HG03520 (cell line): Measurements from ENCODE around the gene BBX.
A peak's percentile ranks its signal among the peaks of the same experiment; 100 is the strongest.

Experiments
- ATAC-seq: cut with Tn5 transposase; IDR thresholded peaks from one replicate; pipeline ENCODE4 v1.9.1; 2021; ENCODE audit warnings: mild to moderate bottlenecking, moderate library complexity; ENCODE audit not compliant: unreplicated experiment

BBX gene

GRCh38 chr3:107739227-107739626, 216.5 kb downstream of the BBX start:
- ATAC-seq, result no peak

DNA sequence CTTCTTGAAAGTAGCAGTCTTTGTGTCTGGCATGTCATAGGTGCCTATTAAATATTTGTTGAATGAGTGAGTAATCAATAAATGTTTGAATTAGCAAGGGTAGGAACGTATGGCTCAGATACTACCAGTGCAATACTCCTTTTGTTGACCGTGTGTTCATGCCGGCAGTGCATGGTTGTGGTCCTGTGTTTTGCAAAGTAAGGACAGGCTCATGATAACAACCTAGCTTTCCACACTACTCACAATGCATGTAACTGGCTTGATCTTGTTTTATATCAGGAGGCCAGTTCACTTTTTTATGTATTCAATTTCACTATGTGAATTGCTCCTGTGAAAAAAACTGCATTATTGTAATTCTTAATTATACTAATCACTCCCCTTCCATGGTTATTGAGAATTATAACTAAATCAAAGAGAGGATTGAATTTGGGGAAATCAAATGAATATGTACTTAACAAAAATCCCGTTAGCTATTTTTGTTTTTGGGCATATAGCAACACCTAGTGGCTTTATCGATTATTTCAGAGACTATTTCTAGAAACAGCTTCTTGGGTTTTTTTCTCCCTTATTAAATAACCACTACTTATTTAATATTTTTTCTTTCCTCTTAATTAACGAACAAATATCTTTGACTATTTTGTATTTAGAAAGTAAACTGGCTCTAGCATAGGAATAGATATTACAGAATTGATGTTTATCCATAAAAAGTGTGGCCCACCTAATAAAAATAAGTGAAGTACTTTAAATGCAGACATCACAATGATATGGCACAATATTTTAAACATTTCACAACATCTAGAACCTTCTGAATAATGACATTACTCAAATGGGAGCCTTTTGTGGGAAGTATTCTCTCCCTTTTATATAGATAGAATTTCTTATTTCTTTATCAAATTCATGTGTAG, 218.5 kb downstream of the BBX start:
- ATAC-seq, result no peak

DNA sequence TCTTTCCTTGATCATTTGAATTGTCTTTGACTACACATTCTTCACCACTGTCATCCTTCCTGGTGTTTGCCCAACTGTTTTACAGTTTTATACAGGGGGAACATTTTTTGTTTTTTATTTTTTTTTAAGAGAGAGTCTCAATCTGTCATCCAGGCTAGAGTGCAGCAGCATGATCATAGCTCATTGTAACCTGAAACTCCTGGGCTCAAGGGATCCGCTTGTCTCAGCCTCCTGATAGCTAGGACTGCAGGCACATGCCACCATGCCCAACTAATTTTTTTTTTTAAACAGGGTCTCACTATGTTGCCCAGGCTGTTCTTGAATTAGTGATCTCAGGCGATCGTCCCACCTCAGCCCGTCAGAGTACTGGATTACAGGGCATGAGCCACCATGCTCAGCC, 222.6 kb downstream of the BBX start:
- ATAC-seq, result no peak

DNA sequence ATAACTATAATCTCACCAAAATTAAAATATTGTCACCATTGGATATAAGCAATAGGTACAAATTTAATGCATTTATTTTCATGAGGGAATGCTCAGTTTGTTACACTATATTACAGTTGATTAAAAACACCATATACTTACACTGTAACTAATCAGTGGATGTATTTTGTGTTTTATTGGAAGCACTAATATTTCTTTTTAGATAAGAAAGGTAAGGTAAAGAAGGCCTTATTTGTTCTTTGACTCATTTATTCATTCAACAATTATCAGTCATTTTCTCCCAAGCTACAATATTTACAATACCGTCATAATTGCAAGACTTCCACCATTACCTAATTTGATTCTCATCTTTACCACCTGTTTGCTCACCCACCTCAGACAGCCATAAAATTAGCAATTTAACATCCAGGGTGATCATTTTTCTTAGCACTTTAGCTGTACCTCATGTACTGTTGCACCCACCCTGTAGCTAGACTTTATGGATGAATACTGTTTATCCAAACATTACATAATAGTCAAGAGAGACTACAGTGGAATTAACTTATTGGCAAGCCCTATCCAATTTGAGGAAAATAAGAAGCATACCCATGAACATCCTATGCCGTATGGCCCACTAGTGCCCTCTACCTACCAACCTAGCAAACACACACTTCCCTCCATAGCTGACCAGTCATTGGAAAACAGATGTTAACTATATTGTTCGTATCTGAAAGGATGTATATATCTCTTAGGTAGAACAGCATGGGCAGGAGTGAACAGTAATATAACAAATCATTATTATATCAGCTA, 229.6 kb downstream of the BBX start:
- ATAC-seq, result no peak

DNA sequence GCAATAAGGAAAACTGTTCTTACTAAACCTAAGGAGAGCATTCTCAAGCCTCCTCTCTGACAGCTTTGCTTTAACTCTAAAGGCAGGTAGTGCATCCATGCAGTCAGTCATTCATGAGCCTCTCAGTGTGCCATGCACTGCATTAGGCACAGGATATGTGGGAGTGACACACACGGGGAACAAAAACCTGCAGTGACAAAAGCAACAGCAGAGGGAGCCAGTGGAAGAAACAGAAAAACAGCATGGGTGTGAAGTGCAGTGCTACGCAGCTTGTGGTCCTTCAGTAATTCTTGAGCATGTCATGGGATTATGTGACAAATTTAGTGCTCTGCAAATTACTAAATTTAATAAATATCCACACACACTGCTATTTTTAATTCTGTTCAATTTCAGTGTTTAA, 230.7 kb downstream of the BBX start:
- peak; percentile 51 for ATAC-seq

GRCh38 chr3:107753976-107754375, 231.2 kb downstream of the BBX start:
- no peak for ATAC-seq

DNA sequence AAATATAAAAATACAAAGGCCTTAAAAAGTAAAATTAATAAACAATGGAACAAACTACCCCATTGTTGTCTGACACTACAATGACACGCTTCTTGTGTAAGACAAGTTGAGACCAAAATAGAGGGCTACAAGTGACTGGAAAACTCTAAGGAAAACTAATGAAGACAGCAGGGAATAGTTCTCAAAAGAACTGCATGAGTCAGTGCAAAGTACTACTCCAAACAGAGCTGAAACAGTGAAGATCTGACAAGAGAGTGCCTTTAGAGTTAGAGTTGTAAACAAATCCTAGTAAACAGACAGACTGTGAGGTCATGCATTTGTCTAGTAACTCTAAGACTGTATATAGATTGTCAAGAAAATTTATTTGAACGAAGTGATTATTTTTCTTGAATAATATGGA, 233.9 kb downstream of the BBX start:
- ATAC-seq, result no peak

- ATAC-seq, result no peak
These were observed 234.4 kb downstream of the BBX start for GRCh38 chr3:107757140-107757539.

GRCh38 chr3:107760144-107760543, 237.4 kb downstream of the BBX start:
- no peak for ATAC-seq

DNA sequence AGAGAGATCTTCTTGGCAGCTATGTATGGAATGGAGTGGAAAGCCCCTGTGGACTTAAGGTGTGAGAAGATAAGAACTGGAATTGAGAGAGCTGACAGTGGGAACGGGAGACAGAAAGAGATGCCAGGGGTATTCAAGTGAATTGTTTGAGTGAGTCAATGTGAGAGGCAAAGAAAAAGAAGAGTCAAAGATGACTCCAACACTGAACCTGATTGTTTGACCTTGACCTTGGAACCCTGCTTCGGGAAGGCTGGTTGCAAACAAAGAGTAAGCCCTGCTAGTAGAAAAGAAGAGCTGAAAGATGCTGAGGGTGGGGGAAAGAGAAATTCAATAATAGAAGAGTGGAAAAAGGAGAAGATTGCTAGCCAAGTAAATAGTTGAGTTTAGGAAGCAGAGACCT, 238.6 kb downstream of the BBX start:
- ATAC-seq, result no peak

- no peak for ATAC-seq
These were observed 242.8 kb downstream of the BBX start for GRCh38 chr3:107765524-107765923.

DNA sequence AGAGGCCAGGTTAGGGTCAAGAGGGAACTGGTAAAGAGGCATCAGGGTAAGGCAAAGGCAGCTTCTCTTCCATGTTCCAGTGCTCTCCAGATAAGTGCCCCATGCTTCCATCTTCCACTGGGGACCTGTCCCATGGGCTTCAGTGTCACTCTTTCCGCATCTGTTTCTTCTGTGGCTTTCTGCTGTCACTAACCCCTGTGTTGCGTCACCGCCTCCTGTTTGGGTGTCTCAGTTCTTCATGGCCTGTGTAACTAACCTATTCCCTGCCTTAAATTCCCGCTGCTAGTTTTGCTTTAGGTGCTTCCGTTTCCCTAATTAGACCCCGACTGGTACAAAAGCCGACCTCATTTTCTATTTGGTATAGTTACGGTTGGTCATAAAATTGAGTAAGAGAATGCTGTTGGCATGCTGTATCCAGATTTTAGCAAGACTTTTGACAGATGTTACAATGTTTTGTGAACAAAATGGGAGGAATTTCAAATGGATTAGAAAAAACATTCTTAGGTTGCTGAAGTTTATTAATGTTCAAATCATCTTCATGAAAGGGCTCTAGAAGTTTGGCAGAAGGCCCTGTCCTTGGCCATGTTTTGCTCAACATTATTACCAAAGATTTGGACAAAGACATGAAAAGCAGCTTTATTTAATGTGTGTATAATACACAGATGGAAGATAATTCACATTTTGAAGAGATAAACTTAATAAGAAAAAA, 245.3 kb downstream of the BBX start:
- no peak for ATAC-seq

DNA sequence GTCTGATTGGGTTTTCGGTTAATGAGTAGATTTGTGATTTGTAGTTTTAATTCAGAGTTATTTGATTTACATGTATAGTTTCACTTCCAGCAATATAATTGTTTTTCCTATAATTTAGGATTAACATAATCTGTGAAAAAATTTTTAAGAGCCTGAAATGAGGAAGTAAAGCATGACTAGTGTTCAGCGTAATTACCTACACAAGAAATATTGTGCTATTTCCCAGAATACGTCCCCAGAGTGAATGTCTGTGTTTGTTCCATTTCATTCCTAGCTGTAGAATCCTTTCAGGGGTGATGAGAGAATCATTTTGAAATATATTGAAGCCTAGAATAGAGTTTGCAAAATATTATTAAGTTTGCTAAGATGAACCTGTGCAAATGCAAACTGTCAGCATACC, 247.1 kb downstream of the BBX start:
- ATAC-seq, result no peak

- no peak for ATAC-seq
These were observed 249.3 kb downstream of the BBX start for GRCh38 chr3:107772016-107772415.

GRCh38 chr3:107775974-107776373, 253.2 kb downstream of the BBX start:
- ATAC-seq, result no peak

GRCh38 chr3:107781253-107781652, 258.5 kb downstream of the BBX start:
- no peak for ATAC-seq

DNA sequence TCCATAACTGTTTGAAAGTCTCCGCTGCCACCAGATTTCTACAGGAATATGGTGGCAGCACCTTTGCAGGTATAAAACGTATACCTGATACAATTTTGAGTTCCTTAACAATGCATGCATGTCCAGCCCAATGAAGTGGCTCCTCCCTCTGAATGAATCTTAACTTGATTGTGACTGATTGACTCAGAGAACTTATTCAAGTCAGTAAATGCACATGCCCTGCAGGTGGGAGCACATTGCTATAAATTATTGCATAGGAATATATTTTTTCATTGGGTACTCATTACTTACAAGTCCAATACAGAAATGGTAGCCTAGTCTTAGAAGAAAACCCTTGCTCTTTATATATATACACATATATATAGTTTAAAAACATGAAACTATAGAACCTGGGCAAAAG, 259.3 kb downstream of the BBX start:
- ATAC-seq, result no peak

DNA sequence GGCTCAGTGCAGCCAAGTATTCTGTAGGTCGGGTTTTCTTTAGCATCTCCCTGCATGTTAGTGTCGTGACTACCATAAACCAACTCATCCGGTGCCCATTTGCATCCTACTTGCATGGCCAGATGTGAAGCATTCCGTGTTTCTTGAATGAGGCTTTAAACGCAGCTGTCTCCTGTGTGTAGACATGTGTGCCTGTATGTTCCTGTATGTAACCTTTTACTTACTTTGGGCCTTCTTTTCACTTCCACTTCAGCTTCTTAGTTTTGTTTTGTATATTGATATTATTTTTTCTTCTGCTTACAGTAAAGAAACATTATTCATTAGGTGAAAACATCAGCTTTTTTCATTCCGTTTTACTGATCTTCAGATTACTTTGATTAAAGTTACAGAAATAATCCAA, 267.9 kb downstream of the BBX start:
- ATAC-seq, result no peak

DNA sequence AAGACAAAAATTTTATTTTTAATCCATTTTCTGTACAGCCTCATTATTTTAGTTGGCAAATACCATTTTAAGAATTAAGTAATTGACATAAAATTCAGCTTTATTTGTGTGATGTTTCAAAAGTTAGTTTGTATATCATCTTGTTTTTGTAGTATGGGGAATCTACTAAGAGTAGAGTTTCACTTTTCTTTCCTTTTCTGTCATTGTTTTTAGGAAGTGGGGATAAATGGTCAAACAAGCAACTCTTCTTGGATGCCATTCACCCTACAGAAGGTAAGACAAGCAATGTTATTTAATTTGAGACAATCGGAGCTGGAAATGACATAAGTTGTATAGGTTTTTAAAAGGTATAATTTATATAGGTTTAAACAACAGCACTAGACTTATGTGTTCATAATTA, 268.3 kb downstream of the BBX start:
- ATAC-seq, result no peak

DNA sequence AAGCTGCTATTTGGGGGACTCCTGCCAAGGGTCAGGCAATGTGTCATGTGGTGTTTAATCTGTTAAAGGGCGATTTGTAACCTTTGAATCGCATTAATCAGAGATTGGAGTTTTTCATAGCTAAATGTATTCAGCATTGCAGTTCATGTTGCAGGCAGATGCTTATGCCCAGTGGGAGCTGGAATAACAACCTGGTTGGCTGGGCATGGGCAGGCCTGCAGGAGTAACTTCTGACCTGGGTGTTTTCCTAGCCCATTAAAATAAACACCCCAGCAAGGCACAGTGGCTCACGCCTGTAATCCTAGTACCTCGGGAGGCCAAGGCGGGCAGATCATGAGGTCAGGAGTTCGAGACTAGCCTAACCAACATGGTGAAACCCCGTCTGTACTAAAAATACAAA, 268.7 kb downstream of the BBX start:
- no peak for ATAC-seq

DNA sequence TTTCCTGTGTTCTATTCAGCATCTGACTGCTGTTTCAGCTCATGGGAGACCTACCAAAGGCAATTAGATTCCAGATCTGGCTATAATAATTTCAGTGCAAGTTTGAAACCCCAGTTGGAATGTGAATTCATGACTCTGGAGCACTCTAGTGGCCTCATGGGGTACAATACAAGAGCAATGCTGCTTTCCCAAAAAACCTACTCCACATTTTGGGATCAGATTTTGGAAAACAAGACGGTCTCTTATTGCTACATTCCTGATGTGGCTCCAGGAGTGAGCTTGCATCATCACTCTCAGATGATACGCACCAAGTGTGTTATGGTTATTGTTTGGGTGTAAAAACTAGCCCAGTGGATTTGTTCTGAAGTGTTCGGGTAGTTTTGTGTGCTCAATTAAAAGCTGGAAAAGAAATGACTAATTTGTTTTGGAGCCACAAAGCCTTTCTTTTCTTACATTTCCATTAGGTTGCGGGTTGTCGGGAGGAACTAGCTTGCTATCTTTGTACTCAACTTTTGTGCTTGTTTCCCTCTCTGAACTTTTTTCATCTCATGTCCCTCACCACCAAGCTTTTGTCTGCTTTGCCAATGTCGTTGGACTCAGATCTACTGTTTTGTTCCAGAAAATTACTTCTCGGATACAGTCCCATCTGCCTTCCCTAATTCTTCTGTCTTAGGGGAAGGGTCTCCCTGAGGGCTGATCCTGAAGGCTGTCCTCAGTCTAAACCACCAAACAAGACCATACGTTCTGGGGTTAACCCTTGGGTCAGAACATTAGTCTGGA, 272.1 kb downstream of the BBX start:
- ATAC-seq, result no peak
